Putamen (tissue), 1 donor: ENCODE data around the gene TMIGD2.
"Not testable (repeated sequence)": the region's sequence is repeated elsewhere in the genome, so short reads cannot be mapped to it uniquely, and the experiment has no call there.

ENCODE experiments used
- DNase-seq: peaks from one replicate; pipeline ENCODE4 v3.0.0-alpha.2; 2016; ENCODE audit warnings: low spot score

TMIGD2 gene

DNA sequence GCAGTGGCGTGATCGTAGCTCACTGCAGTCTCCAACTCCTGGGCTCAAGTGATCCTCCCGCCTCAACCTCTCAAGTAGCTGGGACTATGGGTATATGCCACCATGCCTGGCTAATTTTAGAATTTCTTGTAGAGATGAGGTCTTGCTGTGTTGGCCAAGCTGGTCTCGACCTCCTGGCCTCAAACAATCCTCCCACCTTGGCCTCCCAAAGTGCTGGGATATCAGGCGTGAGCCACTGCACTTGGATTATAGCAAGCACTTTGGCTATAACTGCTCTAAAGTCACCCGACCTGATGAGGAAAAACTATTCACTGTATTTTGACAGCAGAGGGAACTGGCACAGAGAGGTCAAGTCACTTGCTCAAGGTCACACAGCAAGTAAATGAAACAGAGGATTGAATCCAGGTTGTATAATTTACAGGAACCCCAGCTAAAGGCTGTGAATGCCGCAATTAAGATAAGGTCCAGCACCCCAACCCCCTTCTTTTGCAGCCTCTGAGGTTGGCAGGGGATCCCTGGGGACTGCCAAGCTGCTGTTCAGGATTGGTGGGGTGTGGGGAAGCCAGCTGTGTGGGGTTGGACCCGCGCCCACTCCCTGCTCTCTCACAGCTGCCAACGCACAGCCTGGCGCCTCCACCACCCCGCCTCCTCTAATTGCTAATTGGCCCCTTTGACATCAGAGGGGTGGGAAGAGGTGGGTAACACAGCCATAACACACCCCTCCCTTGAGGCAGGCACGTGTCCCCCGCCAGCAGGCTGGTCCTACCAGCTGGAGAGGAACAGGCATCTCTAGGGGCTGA lies 6.0 kb downstream of the TMIGD2 start:
- peak; percentile 65 for DNase-seq

DNA sequence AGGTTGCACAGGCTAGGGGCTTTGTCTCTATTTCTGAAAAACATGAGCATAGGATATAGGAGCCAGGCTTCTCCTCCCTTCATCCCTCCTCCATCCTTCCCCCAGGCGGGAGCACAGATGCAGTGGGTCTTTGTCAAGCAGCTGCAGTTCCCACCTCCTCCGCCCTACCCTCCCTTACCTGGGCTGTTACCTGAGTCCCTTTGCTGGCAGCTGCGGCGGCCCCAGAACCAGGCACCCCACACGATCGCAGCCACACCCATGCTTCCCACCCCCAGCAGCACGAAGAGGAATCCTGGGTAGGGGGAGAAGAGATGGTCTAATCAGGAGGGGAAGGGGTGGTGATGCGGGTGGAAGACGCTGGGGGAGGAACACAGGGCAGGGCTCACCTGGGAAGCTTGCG lies 7.8 kb downstream of the TMIGD2 start:
- no peak for DNase-seq

DNA sequence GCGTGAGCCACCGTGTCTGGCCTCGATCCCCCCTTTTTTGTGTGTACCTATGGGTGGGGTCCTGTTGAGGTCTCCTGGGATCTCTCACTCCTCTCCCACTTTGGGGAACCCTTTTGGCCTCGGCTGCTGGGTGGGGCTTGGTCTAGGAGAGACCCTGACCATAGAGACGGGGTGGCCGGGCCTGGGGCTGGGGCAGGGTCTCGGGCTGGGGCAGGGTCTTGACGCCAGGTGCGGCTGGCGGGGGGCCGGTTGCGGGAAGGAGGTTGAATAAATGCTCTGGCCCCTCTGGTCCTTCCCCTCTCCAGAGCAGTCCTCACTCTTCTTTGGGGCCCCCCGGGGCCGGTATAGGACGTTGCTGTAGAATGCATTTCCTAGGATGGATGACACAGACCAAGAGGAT lies 9.7 kb downstream of the TMIGD2 start:
- DNase-seq, result no peak

DNA sequence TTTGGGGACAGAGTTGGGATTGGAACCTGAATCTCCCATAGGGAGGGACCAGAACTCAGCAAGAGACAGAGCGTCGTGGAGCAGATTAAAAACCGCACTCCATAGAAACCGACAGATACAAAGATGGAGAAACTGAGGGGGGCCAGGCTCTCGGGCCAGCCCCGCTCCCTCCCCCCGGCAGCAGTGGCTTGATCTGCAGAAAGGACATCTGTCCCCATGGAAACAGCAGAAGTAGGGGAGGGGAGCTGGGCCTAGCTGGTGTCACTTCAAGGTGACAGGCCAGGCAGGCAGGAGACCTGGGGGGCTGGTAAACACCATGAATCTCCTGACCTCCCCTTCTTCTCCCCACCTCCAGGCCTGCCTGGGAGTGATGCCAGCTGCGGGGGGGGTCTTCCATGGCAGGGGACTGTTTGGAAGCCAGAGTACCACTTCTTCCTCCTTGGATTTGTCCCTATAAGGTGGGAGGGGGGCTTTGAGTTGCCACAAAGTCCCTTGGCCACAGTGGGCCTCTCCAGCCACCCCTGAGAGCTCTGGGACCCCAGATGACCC lies 10.9 kb downstream of the TMIGD2 start:
- no peak for DNase-seq

DNA sequence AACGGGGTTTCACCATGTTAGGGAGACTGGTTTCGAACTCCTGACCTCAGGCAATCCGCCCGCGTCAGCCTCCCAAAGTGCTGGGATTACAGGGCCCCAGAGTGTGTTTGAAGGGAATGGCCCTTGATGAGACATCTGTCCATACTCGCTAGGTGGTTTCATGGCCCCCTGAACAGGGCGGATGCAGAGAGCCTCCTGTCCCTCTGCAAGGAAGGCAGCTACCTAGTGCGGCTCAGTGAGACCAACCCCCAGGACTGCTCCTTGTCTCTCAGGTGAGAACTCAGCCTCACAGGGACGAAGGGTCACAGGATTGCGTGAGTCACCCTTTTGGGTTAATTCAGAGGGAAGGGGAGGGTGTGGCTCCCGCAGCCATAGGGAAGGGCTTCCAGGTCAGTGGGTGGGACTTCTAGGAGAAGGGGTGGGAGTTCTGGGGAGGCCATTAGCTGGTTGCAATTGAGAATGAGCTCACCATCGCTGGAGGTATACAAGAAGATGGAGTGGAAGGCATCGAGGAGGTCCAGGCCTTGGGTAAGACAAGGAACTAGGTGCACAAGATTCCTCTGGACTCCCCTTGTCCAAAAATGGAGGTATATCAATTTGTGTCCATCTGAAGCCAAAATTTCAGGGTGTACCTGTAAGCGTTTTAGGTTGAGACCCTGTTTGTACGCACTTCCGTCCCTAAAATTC lies 14.0 kb downstream of the TMIGD2 start:
- DNase-seq, result no peak

DNA sequence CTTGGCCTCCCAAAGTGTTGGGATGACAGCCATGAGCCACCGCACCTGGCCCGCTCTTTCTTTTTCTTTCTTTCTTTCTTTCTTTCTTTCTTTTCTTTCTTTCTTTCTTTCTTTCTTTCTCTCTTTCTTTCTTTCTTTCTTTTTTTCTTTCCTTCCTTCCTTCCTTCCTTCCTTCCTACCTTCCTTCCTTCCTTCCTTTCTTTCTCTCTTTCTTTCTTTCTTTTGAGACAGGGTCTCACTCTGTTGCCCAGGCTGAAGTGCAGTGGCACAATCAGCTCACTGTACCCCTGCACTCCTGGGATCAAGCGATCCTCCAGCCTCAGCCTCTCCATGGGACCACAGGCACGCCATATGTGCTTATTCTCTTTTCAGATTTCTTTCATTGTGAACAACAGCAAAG lies 16.0 kb downstream of the TMIGD2 start:
- not testable (repeated sequence) for DNase-seq

DNA sequence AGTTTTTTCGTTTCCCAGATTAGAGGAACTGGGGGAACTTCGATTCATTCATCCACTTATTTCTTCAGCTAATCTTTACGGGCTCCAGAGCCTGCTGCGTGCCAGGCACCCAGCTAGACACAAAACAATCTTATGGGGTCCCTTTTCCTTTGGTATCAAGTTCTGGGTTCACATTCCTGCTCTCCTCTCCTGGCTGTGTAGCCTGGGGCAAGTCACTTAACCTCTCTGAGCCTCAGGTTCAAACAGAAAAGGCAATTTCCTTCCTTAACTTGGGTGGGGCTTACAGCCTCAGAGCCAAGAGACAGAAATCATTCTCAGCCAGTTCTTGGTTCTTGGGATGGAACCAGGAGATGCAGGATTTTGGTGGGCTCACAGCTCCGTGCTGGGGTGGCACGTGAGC lies 17.2 kb downstream of the TMIGD2 start:
- DNase-seq, result no peak

DNA sequence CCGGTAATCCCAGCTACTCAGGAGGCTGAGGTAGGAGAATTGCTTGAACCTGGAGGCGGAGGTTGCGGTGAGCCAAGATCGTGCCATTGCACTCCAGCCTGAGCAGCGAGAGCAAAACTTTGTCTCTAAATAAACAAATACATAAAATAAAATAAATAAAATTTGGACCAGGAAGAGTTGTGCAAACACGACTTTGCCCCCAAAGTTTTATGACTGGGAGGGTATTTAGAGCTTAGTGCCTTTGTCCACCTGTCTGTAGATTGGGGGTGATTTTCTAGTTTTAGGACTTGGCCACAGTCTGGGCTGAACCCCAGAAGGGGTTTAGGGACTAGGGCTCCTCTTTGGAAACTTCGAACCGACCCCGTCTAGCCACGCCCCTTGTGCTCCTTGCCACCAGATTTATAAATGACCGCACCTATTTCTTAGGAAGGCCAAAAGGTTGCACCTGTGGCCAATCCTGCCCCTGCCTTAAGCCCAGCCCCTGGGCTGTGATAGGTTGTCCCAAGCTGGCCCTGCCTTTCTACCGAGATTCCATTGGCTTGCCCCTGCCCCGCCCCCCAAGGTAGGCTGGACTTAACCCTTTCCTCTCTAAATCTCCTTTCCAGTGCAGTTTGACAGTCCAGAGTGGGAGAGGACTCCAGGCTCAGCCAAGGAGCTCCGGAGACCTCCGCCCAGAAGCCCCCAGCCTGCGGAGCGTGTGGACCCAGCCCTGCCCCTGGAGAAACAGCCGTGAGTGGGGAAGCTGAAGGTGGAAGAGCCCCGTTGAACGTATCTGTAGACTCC lies 17.8 kb downstream of the TMIGD2 start:
- DNase-seq, result no peak

DNA sequence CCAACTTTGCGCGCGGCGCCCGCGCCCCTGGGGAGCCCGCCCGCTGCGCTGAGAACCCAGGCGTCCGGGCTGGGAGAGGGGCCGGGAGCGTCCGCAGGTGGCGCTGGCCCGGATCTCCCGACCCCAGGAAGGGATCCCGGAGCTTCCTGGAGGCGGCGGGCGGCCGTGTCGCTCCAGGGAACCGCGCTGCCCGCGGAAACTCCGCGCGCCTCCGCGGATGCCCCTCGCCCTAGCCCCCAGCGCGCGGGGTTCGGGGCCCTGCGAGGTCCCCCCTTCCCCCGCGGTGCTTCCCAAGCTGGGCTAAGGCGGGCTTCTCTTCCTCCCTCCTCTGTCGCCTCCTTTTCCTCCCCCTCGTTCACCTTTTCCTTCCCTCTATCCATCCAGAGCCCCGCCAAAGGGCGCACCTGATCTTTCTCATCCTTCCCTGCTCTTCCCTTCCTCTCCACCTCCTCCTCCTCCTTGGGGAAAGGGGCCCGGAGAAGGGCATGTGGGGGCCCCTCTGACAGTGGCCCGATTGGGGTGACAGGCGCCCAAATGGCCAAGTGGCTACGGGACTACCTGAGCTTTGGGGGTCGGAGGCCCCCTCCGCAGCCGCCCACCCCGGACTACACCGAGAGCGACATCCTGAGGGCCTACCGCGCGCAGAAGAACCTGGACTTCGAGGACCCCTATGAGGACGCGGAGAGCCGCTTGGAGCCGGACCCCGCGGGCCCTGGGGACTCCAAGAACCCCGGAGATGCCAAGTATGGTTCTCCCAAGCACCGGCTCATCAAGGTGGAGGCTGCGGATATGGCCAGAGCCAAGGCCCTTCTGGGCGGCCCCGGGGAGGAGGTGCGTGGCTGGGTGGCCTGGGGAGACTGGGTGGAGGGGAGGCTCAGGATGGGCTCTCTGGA lies 22.4 kb downstream of the TMIGD2 start:
- no peak for DNase-seq

DNA sequence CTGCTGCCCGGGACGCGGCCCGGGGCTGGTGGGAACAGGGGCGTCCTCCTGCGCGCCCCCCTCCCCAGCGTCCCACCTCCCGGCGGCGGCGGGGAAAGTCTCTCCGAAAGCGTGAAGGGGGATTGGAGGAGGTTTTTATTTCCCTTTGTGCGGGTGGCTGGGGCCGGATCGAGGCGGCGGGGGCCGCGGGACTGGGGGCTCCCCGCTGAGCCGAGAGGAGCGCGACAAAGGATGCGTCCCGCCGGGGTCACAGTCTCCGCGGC lies 23.0 kb downstream of the TMIGD2 start:
- no peak for DNase-seq

DNA sequence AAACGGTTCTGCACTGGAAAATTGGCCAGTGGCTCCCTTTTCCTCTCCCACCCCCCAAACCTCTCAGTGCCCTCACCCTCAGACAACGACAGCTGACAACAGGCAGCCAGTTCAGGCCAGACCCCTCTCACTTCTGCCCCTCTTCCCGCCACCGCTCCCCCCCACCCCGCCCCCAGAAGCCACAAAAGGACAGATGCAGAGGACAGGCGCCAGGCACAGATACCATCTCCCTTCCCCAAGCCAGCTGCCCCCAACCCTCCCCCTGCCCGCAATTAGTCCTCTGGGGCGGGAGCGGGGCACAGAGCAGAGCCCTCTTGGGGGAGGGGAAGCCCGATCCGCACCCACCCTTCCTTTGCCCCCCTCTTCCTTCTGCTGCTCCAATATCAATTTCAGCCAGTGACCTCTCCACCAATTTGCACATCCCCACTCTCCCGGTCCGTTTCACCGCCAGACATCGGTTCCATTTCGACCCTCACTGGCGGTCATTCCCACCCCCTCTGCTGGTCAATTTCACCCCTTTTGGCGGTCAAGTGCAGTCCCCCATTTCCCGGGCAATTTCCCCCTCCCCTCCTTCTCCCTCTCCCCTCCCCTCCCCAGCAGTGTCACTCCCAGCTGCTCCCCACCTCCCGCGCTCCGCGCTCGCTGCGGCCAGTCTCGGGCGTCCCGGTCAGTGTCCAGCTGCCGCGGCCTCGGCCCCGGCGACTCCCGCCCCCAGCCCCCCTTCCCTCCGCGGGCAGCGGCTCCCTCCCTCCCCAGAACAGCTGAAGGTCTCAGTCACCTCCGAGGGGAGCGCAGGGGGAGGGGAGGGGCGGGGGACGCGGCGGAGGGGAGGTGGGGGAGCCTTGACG lies 23.5 kb downstream of the TMIGD2 start, which contains the start of gene SHD:
TSS of gene SHD (plus strand) at position 848 of the 848 bp plus-strand sequence. CDS start 798 bp downstream, outside the sequence.
- no peak for DNase-seq

DNA sequence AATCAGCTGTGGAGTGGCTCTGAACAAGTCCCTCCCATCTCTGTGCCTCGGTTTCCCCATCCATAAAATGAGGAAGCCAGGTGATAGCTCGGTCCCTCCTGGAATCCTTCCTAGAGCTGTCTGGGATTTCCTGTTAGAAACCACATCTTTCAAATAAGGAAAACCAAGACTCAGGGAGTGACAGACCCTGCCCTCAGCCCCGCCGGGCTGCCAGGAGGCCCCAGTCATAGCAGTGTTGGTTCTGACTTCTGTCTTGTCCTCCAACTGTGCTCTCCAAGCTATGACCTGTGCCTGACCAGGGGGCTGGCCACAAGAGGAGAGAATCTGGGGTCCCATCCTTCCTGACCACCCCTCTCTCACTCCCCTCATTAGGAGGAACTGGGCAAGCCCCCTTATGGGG lies 24.2 kb downstream of the TMIGD2 start:
- DNase-seq, result no peak

DNA sequence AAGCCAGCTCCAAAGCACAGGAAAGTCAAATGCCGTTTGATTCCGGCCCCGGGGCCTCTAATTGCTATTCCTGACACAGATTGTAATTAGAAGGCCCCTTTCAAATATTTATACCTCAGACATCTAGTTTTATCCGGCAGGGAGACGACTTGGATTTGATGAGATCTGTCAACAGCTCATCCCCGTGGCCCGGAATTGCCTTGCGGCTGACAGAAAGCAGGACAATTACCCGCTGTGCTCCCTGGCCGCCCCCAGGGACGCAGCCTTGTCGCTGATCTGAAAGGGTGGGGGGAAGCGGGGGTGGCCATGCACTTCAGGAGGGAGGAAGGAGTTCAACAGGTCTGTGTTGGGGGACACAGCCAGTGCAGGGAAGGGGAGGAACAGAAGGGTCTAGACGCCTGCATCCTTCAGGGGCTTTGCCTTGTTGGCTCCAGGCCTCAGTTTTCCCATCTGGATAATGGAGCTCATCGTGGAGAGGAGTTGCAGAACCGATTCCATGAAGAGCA lies 24.9 kb downstream of the TMIGD2 start:
- no peak for DNase-seq

DNA sequence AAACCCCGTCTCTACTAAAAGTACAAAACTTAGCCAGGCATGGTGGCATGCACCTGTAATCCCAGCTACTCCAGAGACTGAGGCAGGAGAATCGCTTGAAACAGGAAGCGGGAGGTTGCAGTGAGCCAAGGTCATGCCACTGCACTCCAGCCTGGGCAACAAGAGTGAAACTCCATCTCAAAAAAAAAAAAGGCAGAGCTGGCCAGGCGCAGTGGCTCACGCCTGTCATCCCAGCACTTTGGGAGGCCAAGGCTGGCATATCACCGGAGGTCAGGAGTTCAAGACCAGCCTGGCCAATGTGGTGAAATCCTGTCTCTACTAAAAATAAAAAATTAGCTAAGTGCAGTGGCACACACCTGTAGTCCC lies 27.9 kb downstream of the TMIGD2 start:
- not testable (repeated sequence) for DNase-seq

DNA sequence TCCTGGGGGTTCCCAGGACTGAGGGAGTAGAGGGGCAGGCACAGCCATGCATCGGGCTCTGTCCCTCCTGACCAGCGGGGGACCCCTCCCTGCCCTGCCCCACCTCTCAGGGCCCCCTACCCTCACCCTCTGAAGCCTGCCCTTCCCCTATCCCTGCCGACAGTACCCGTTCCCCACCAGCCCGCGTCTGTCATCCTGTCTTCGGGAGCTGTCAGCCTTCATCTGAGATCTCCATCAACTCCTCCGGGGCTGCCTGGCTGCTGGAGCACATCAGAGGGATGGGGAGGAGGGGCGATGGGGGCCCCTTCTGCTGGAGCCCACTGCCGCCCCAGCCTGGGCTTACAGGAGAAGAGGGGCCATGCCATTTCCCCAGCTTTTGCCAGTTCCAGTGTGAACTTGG lies 29.3 kb downstream of the TMIGD2 start:
- DNase-seq, result no peak

DNA sequence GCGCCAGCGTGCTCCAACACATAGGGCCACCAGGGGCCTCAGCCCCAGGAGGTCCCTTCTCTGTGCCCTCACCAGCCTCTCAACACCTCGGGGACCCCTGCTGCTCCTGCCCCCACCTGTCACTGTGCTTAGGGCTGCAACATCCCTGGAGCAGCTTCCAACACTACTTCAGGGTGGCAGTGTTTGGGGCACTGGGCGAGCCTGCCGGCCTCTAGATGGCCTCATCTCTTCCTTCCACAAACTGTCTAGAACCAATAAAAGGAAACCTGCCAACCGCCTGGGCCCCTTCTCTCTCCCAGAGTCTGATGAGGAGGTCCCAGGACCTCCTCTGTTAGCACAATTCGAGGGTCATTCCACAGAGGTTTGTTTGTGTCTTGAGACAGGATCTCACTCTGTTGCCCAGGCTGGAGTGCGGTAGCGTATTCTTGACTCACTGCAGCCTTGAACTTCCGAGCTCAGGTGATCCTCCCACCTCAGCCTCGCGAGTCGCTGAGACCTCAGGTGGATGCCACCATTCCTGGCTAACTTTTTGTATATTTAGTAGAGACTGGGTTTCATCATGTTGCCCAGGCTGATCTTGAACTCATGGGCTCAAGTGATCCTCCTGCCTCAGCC lies 33.3 kb downstream of the TMIGD2 start:
- no peak for DNase-seq

DNA sequence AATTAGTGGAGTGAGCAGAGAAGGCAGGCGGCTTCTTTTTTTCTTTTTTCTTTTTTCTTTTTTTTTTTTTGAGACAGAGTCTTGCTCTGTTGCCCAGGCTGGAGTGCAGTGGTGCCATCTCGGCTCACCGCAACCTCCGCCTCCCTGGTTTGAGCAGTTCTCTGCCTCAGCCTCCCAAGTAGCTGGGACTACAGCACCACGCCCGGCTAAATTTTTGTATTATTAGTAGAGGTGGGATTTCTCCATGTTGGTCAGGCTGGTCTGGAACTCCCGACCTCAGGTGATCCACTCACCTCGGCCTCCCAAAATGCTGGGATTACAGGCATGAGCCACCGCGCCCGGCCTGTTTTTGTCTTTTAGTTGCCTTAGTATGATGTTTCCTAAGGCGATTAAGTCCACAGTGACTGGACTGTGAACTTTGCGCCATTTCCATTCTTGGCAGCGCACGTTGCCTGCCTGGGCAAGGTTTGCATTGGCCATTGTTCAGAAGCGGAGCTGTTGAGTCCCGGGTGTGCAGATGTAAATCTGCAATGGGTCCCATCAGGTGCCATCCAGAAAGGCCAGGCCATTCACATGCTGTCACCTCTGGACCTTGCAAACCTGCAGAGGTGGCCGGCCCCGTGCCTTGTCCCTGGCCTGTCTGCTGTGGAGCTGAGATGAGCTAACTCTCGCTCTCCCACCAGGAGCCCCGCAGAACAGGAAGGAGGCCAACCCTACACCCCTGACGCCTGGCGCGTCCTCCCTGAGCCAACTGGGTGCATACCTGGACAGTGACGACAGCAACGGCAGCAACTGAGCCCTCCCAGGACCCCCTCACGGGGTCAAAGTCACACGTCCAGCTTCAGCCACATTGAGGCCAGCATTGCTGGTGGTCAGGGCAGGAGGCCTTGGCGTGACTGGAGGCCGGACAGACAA lies 34.0 kb downstream of the TMIGD2 start:
- DNase-seq, result no peak

DNA sequence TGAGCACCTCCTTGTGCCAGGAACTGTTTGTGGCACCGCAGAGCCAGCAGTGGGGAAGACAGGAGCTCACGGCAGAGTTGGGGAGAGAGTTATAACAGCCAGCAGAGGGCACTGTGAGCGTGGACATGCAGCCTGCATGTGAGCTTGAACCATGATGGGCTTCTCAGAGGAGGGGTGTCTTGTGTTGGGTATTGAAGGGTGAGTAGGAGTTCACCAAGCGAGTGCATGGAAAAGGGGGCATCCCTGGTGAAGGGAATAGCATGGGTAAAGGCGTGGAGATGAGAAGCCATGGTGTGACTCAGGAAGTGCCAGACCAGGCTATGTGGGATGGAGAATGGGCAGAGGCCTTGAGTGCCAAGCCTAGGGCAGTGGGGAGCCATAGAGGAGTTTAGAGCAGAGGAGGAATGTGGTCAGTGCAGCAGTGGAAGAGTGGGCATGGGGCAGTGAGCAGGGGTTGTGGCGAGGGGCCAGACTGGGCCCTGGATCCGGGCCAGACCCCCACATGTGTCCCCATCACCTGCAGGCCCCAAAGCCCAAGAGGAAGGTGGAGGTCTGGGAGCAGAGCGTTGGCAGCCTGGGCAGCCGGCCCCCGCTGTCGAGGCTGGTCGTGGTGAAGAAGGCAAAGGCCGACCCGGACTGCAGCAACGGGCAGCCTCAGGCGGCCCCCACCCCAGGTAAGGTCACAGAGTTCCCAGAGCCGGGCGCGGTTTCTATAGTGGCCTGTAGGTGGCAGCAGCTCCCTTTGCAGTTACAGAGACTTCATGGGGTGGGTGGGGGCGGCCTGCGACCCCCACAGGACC lies 34.9 kb downstream of the TMIGD2 start:
- no peak for DNase-seq
